NCI-H82 (cell line): ENCODE results near the gene TTC16.
"Not testable (repeated sequence)": the region's sequence is repeated elsewhere in the genome, so short reads cannot be mapped to it uniquely, and the experiment has no call there.

Experiments used
- DNase-seq: peaks from one replicate; lab custom pipeline; 2025; lab: John Stamatoyannopoulos, UW

TTC16 gene

DNA sequence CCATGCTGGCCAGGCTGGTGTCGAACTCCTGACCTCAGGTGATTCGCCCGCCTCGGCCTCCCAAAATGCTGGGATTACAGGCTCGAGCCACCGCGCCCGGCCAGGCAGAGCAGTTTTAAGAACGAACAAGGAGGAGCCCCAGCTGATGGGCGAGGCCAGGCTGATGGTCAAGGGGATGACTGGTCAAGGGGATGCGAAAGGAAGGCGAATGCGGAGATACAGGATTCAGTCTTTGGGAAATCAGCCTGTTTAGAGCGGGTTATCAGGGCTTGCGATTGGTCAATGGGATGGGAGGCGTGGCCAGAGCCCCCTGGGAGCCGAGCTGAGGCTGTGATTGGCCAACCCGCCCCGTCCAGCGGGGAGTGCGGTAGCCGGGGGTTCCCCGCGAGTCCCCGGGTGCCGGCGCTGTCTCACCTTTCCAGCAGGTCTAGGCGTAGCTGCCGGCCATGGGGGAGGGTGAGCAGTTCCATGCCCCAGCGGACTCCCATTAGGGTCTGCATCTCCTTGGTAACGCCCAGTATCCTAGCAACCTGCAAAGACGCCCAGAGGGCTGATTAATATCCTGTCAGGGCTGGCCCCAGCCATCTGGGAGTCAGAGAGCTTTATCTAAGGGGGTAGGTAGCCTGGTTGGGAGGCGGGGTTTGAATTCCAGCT, 26.7 kb downstream of the TTC16 start:
- peak; percentile 98 for DNase-seq

DNA sequence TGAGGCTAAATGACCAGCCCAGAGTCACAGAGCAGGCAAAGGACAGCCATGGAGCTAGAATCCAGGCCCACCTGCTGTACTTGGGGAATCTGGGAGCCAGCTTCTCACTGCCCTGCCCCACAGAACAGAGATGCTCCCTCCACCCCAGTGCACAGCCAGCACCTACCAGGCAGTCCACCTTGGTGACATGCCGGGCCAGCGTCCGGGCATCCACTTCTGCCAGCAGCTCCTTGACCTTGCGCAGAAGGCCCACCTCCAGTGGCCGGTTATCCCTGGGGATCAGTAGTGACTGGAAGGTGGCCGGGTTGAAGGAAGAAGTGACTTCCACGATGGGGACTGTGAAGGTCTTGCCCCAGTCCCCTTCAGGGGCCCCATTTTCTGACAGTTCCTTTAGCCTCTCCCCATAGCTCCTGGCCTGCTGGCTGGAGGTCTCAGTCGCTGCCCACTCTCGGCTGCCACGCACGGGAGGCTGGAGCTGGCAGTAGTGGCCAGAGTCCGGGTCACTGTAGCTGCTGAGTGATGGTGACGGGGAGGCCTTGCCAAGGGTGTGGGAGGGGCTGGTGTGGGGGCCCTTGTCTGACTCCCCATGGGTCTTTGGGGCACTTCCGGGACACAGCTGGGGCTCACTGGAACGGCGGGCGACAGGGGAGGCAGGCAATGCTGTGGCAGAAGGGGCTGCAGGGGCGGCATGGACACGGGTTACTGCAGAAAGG, 28.7 kb downstream of the TTC16 start:
- DNase-seq: no peak

DNA sequence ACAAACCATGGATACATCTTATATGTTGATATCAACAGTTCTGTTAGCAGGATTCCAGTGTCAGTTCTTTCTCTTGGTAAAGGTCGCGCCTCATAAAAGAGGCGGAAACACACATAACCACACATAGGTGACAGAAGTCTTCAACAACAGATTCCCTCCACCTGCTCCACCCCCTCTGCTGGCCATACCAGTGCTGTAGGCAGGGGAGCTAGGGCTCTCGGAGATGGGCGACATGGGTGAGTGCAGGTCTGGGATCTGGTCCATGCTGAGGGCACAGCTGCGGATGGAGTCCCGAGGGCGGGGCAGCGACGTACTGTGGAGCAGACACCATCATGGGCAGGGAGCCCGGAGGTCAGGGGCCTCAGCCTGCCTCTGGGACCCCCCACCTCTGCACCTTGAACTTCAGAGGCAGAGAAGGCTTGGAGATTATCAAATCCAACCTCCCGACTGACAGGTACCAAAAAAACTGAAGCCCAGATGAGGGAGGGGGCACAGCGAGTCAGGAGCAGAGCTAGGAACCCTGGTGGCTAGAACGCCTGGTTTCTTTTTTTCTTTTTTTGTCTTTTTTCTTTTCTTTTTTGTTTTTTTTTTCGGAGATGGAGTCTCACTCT, 31.2 kb downstream of the TTC16 start:
- DNase-seq: peak; percentile 14

DNA sequence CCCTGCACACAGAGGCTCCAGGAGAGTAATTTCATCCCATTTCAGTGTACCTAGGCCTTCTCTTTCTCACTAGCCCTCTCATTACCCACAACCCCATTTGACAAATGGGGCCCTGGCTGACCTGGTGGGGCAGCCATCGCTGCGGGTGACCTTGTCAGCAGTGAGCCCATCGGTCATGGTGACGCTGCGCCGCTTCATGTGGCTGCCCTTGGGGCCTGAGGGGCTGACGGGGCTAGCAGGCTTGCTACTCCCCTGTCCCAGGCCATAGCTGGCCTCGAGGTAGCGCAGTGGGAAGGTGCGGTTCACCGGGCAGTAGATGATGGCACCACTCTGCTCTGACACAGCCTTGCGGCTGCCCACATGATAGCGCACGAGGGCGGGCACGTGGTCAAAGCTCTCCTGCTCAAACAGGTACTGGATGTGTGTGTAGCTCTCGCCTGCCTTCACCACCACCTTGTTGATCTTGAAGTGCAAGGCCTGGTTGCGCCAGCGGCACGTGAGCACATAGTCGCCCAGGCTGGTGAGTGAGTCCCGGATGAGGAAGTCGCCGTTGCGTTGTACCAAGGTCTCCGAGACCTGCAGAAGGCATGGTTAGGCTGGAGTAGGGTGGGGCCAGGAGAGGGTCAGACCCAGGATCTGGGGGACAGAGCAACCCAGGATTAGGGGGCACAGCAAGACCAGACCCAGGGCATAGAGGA, 33.4 kb downstream of the TTC16 start:
- DNase-seq: no peak

DNA sequence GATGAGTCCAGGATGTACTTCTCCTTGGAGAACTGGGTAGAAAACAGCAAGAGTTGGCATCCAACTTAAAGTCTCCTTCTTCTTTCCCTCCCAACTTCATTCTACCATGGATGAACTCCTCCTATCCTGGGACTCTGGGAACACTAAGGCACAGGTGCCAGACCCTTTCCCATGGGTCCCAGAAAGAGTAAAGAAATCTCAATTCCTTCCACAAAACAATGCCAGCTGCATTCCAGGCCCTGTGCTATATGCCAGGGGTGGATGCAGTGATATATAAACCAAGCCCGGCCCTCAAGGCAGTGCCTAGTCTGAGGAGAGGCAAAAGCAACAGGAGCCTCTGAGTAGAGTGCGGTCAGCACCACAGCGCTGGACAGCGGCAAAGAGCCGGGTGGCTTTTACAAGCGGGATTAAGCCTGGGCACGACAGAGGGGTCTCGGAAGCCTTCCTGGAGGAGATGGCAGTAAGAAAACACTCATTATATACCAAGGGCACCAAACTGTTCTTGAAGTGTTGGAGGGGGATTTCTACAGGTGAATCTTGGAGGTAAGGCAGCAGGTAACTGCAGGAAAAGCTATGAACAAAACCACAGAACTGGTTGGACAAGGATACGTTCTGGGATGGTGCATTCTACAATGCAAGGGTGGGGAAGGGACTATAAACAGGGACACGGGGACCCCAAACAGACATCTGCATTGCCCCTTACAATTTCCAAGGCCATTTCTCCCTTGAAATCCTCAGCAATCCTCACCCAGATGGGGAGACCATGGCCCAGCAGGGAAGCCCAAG, 35.6 kb downstream of the TTC16 start:
- DNase-seq: no peak

DNA sequence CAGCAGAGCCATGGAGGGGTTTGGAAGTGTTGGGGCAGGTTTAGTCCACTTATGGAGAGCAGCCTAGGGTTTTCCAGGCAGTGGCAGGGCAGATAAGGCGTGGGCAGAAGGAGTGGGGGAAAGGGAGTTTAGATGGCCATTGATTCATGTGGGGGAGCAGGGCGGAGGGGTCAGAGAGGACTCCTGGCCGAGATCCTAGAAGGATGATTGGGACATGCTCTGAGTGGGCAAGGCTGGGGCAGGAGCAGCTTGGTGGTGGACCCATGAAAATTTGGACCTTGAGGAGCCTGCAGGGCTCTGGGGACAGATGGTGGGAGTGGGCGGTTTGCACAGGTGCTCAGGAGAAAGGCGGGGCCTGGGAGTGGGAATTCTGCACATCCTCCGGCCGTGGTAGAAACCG, 37.3 kb downstream of the TTC16 start:
- no peak for DNase-seq

DNA sequence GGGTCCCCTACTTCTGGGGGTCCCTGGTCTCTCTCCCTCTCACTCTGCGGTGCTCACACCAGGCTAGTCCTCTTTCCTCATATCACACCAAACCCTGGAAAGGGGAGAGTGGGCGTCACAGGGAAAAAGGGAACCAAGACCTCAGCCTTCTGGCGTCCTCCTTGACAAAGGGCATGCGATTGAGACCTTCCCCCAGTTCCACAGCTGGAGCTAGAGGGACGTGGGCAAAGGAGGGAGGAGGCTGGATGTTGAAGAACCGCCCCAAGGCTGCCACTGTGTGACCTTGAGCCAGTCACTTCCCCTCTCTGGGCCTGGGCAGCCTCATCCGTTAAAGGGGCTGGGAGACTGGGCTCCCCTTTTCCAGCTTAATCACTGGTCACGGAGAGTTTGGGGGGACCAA, 37.7 kb downstream of the TTC16 start:
- no peak for DNase-seq

DNA sequence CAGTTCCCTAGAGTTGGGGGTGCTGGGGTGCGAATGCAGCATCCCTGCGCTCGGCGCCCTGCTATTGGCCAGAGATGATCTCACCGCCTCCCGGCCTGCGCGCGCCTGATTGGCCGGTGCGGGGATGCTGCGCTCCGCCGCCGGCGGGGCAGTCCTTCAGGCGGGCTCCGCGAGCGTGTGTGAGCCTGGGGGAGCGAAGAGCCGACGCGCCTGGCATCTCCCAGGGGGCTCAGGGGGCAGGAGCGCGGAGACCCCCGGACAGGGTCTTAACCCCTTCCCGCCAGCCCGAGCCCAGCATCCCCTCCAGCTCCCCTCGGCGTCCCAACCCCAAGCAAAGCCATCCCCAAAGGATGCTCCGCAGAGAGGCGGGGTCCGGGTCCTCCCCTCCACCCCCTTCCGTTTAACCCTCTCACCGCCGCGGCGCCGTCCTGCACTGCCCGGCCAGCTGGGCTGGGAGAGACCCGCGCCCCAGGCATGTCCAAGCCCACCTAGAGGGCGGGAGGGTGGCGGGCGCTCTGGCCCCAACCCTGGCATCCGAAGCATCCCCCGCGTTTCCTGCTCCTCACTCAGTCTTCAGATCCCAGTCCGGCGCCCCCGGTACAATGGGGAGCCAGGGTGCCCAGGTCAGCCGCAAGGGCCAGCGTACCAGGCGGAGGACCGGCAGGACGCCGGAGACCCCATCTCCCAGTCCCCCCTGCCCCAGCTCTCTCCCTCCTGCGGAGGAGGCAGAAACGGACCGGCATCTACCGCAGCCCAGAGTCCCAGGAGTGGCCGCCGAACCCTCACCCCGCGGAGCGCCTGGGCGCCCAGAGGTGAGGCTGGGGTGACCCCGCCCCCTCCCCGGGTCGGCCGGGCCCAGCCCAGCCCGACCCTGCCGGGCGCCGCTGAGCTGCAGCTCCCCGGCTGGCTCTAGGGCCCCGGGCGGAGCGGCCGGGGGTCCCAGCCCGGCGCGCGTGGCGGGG, 38.5 kb downstream of the TTC16 start:
- peak; percentile 53 for DNase-seq

DNA sequence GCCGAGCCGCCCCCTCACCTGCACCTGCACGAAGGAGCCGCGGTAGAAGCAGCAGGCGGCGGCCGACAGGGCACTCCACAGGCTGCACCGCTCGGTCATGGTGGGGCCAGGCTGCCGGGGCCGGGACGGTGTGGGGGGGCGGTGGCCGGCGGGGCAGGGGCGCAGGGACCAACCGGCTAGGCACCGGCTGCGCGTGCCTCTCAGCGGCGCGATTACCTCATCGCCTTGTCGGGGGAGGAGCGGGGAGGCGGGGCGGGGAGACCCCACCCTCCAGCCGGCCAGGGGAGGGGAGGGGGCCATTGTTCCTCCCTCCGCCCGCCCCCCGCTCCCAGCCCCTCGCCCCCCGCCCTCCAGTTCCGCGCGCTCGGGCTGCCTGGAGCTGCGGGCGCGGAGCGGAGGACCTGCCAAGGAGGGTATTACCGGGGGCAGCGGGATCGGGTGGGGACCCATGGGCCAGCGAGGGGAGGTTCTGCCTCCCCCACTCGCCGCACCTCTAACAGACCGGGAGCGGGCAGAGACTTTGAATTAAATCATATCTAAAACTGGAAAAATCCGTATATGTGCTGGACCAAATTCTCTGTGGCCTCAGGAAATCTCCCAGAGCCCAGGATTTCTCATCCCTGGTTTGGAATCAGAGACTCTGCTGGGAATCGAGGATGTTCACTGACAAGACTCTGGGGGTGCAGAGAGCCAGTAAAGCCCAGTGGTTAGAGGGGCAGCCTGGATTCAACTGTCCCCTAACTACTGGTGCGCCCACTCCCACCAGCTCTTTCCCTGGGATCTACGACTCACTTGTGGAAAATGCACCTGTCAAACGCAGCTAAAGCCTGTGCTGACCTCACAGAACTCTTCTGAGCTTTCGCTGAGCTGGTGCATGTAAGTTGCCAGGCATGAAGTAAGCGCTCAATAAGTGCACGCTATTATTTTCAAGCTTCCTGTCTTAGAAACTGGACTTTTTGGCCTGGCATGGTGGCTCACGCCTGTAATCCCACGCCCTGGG, 39.5 kb downstream of the TTC16 start:
- peak; percentile 69 for DNase-seq

DNA sequence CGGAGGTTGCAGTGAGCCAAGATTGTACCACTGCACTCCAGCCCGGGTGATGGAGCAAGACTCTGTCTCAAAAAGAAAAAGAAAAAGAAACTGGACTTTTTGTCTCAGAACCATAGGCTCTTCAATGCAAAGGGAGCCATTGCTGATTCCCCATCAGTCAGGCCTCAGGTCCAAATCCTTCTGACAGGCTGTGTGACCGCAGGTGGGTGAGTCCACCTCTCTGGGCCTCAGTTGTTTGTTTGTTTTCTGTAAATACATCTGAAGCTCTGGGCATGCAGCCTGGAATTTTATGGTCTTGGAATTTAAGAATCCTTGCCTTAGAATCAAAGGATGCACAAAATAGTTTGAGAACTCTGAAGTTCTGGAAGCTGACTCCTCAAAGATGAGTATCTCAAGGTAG, 40.4 kb downstream of the TTC16 start:
- no peak for DNase-seq

DNA sequence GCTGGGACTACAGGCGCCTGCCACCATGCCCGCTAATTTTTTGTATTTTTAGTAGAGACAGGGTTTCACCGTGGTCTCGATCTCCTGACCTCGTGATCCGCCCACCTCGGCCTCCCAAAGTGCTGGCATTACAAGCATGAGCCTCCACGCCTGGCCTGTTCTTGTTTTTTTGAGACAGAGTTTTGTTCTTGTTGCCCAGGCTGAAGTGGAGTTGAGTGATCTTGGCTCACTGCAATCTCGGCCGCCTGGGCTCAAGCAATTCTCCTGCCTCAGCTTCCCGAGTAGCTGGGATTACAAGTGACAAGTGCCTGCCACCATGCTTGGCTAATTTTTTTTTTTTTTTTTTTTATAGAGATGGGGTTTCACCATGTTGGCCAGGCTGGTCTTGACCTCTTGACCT, 40.9 kb downstream of the TTC16 start:
- DNase-seq: not testable (repeated sequence)

DNA sequence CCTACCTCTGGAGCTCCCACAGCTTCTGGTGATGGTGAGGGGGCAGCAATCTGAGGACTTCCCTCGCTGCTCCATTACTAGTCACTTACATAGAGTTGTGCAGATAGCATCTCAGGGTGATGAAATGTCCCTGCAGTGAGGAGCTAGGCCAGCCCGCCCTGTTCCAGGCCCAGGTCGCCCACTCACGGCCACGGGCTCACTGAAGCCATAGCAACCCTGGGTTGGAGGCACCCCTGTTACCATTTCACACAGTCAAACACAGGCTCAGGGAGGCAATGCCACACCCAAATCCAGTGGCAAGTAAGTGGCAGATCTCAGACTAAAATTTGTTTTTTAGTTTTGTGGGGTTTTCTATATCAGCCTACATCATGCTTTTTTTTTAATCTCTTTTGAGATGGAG, 43.0 kb downstream of the TTC16 start:
- no peak for DNase-seq

DNA sequence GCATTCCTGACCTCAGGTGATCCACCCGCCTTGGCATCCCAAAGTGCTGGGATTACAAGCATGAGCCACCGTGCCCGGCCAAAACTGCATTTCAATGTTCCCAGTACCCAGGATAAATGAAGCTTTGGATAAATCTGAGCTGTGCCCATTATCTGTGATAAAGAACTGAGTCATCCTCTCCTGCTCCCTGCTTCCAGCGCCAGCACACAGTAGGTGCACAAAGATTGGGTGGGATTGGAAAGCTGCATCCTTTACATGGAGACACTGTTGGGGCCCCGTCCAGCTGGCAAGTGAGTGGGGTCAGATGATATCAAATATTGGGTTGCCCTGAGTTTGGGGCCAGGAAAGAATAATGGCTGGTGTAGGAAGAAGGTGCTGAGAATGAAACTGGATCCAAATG, 45.2 kb downstream of the TTC16 start:
- DNase-seq: no peak

DNA sequence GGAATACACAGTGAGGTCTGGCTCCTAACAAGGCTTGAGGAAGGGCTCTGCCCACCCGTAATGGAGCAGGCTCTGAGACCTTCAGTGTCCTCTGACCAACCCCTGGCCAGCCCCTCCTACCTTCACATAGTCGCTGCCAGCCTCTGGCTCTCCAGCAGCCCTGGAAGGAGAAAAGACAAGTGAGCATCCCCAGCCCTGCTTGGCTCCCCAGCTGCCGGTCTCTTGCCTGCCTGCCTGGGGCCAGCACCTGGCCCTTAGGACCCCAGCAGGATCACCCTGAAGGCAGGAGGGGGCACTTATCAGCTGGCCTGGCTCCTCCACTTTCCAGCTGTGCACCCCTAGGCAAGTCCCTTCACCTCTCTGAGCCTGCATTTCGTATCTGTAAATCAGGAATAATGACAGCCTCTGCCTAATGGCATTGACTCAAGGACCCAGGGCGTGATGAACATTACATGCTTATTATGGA, 45.6 kb downstream of the TTC16 start:
- no peak for DNase-seq

DNA sequence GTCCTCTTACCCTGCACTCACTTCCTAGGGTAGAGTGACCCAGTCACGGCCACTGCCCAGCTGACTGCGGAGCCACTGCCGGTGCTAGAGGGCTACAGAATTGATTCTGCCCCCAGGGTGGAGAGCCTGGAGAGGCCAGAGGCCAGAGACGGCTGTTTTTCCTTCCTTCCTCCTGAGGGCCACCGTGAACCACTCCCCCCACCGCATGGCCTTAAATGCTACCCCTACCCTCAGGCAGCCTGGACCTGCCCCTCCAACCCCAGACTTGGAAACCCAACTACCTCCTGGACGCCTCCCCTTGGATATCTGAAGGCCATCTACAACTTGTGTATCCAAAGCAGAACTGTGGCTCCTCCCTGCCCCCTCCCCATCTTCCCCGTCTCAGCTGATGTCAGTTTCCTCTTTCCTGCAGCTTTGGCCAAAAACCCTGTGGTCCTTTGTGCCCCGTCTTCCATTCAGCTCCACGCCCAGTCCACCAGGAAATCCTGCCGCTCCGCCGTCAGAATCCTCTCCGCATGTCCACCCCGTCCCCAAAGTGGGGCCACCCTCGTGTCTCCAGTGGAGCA, 46.3 kb downstream of the TTC16 start:
- no peak for DNase-seq

DNA sequence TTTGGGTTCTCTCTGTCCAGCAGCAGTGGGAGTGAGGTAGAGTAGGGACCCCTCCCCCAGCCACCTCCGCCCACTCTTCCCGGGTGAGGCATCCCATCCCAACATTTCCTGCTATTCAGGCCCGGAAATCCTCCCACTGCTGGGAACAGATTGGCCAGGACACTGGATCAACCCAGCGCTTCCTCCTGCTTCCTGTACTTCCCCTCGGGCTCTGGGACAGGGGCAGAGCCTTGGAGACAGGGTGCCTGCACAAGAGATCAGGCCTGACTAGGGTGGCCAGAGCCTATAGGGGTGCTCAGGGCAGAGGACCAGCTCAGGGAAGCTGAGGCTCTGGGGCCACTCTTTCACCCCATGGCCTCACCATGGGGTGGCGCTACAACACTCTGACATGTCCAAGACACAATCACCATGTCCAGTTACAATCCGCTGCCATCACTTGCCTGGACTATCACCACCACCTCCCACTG, 48.1 kb downstream of the TTC16 start:
- DNase-seq: peak; percentile 43

DNA sequence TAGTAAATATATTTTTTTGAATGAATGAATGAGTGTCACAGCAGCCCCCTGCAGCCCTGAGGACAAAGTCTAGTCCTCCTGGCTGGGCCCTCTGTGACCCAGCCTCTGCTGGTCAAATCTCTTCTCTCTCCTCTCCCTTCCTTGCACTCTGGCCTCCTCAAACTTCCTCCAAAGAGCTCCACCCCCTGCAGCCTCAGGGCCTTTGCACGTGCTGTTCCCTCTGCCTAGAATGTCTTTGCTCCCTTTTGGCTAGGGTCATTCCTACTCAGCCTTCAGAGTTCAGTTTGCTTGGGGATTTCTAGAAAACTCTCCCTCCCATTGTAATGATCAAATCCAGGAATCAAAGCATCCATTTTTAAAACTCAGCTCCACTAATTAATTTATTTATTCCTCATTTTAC, 49.5 kb downstream of the TTC16 start:
- no peak for DNase-seq

DNA sequence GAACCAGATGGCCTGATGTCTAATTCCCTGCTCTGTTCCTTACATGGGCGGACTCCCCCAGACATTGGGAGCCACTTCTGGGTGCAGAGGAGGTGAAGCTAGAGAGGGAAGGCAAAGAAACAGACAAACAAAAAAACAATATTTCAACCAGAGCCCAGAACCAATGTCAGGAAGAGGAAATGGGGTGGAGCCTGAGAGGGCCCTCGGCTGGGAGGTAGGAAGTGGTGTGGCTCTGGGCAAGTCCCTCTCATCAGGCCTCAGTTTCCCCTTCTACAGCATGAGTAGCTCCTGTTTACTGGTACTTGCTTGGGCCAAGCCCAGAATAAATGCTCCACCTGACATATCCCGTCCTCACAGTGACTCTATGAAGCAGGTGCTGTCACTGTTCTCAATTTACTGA, 51.5 kb downstream of the TTC16 start:
- DNase-seq: peak; percentile 37

DNA sequence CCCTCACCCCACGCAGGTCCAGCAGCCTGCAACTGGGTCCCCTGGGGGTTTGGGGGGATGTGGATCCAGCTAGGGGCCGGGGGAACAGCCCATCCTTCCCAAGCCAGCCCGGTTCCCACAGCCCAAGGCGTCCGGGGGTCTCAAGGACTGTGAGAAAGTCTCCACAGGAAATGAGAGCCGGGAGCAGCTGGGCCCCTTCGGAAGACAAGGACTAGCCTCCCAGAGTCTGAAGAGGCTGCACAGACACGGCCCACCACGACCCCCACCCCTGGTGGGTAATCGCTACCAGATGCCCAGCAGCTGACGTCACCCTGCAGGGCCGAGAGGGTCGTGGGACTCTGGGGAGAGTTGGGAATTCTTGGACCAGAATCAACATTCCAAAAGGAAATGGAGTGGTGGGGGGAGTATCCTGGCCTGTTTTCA, 52.0 kb downstream of the TTC16 start:
- DNase-seq: no peak
